ENCODE data around the gene CD37. TPM values are rescaled to one million over a fixed set of nuclear protein-coding genes. Genes with fewer than 3 reads are reported as not detected.

CD37 gene
- total and polyA plus RNA-seq, 2 of the 4 experiments (the other 2 are of a cell fraction), result not detected

GRCh38 chr19:49318296-49318695 is 16.9 kb upstream of the CD37 start:
- intact Hi-C loops (cut with micrococcal nuclease), result no loop called here
- no peak overlapping the region for H3K4ac ChIP-seq (ENCODE audit: low read depth, low read length)
- H3K27me3 ChIP-seq (ENCODE audit: control insufficient read depth, insufficient read depth, low read length), result no peaks in the 10 kb centered on the region
- no peak overlapping the region for H4K5ac ChIP-seq (ENCODE audit: low read depth, low read length)
- dilution Hi-C loops (cut with HindIII; ENCODE audit: low sequenced_read_pairs, unreplicated experiment), result no loop called here
- no peak overlapping the region for H2AFZ ChIP-seq (replicated peaks; ENCODE audit: low read length, poor library complexity)
- no peak overlapping the region for H2AK9ac ChIP-seq (replicated peaks; ENCODE audit: low read depth, low read length, poor library complexity)
- no peaks in the 10 kb centered on the region for H4K20me1 ChIP-seq (ENCODE audit: insufficient read depth, low read length)
- no peak overlapping the region for H3K14ac ChIP-seq (replicated peaks; ENCODE audit: low read depth, low read length)
- H3K9ac ChIP-seq (ENCODE audit: low read depth, low read length), result no peak overlapping the region
- H2BK120ac ChIP-seq (ENCODE audit: low read depth, low read length), result no peak overlapping the region
- no peak overlapping the region for H2AK5ac ChIP-seq (ENCODE audit: low read depth, low read length)
- H2BK5ac ChIP-seq (ENCODE audit: low read depth, low read length, poor library complexity, severe bottlenecking), result no peak overlapping the region
- no peaks in the 10 kb centered on the region for H3K9me1 ChIP-seq (ENCODE audit: insufficient read depth, low read length)
- H3K56ac ChIP-seq (ENCODE audit: extremely low read depth, insufficient read depth, low read length), result no peak overlapping the region
- H4K91ac ChIP-seq (ENCODE audit: insufficient read depth, low read depth, low read length), result no peak overlapping the region
- no peak overlapping the region for H3K4me3 ChIP-seq (ENCODE audit: insufficient read depth, low read depth, low read length)
- no peak overlapping the region for H3K18ac ChIP-seq (ENCODE audit: low read depth, low read length)
- ChIA-PET POLR2A (ENCODE audit: unreplicated experiment) (no interaction called here), CTCF (no interaction called here)
- no peaks in the 10 kb centered on the region for H3K79me1 ChIP-seq (ENCODE audit: low read depth in 1 of 2, low read length in 2 of 2)
- peaks cover 6% of the 10 kb centered on the region for H3K36me3 ChIP-seq (ENCODE audit: control insufficient read depth, insufficient read depth, low read length)
- peaks cover 5% of the 10 kb centered on the region for H3K9me3 ChIP-seq (ENCODE audit: control insufficient read depth, insufficient read depth, low read length)
- in situ Hi-C loops (cut with MboI; ENCODE audit: low sequenced_read_pairs), result no loop called here
- ATAC-seq (ENCODE audit: low read depth), result no peak
- DNase-seq, result no peak
- H2BK15ac ChIP-seq (ENCODE audit: low read depth, low read length), result no peak overlapping the region
- H3K4me1 ChIP-seq (ENCODE audit: control insufficient read depth, insufficient read depth, low read length), result no peaks in the 10 kb centered on the region
- no peak overlapping the region for H4K8ac ChIP-seq (ENCODE audit: low read depth in 2 of 2, low read length in 2 of 2)
- BruUV-seq (replicated peaks), result no TSS peak
- no peak overlapping the region for H3K4me2 ChIP-seq (ENCODE audit: low read depth, low read length)
- H2BK20ac ChIP-seq (ENCODE audit: low read depth, low read length), result no peak overlapping the region
- H3K27ac ChIP-seq (ENCODE audit: insufficient read depth, low read length), result no peak overlapping the region
- no peak overlapping the region for H3K23ac ChIP-seq (ENCODE audit: low read depth, low read length)
- TF ChIP-seq SMC3 (IDR thresholded peaks at IDR 0.05; ENCODE audit: low read depth, low read length) (no peak), BHLHE40 (IDR thresholded peaks at IDR 0.05; ENCODE audit: low read depth, low read length) (no peak), NFE2L2 (IDR thresholded peaks at IDR 0.05; ENCODE audit: low read depth, low read length) (no peak), POLR2A (IDR thresholded peaks at IDR 0.05; ENCODE audit: low read depth, low read length) (no peak), MXI1 (IDR thresholded peaks at IDR 0.05; ENCODE audit: borderline replicate concordance, low read depth, low read length) (no peak), RFX5 (IDR thresholded peaks at IDR 0.05; ENCODE audit: low read depth, low read length) (no peak), RAD21 (IDR thresholded peaks at IDR 0.05; ENCODE audit: low read length) (no peak), FOS (IDR thresholded peaks at IDR 0.05; ENCODE audit: low read depth, low read length) (no peak), MAFK (IDR thresholded peaks at IDR 0.05; ENCODE audit: low read depth, low read length) (no peak), CHD1 (IDR thresholded peaks at IDR 0.05; ENCODE audit: low read depth, low read length) (no peak), CEBPB (IDR thresholded peaks at IDR 0.05; ENCODE audit: low read depth, low read length) (no peak), RCOR1 (IDR thresholded peaks at IDR 0.05; ENCODE audit: insufficient replicate concordance, low read length) (no peak)
- TF ChIP-seq, protein P1, sequence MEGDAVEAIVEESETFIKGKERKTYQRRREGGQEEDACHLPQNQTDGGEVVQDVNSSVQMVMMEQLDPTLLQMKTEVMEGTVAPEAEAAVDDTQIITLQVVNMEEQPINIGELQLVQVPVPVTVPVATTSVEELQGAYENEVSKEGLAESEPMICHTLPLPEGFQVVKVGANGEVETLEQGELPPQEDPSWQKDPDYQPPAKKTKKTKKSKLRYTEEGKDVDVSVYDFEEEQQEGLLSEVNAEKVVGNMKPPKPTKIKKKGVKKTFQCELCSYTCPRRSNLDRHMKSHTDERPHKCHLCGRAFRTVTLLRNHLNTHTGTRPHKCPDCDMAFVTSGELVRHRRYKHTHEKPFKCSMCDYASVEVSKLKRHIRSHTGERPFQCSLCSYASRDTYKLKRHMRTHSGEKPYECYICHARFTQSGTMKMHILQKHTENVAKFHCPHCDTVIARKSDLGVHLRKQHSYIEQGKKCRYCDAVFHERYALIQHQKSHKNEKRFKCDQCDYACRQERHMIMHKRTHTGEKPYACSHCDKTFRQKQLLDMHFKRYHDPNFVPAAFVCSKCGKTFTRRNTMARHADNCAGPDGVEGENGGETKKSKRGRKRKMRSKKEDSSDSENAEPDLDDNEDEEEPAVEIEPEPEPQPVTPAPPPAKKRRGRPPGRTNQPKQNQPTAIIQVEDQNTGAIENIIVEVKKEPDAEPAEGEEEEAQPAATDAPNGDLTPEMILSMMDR (conservative IDR thresholded peaks at IDR 0.05; ENCODE audit: low read depth, low read length), result no peak
